ENCODE measurements around the gene ETV7.

The ETV7 gene

DNA sequence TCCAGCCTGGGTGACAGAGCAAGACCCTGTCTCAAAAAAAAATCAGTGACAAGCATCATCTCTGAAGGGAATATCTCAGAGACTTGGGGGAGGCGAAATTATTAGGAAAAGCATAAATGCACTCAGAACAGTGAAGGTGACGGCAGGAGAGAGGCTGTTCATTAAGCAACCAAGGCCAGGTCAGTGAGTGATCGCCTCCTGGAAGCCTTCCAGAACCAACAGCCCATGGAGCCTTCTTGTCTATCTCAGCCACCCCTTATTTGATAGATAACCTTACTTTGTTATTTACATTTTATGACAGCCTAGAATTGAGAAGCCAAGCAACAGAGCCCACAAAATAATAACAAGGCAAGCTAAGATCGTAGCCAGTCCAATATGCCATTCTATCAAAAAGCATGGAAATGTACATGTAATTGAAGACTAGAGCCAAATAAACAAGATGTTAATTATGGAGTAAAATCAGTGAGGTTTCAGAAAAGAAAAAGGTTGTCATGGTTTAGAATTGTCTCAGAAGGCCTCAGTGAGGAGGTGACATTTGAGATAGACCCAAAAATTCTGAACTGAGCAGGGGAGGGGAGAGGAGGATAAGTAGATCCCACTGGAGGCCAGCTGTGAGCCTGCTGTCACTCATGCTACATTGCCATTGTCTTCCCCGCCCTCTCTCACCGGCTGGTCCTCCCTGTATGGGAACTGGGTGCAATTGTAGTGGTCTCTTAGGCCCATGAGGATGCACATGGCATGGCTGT is 68.6 kb downstream of the ETV7 start:
- DNase-seq, result no peak

DNA sequence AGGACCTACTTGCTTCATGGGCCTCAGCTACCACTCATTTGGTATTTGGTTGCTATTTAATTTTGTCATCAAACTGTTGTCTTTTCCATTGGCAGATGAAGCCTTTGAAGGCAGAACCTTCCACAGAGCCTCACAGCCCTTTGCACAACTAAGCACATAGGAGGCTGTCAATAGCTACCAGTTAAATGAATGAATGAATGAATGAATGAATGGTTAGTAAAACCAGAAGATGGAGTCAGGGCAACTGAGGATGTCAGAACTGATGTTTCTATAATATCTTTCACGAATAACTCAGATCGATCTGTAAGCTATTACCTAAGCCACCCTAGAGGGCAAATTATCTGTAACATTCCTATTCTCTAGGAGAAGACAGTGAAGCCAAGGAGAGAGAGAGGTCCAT is 69.8 kb downstream of the ETV7 start:
- DNase-seq, result no peak

All from activated naive CD4-positive, alpha-beta T cell treated with Interleukin-2 at 50 U/mL for 16 hours (primary cell).